ENCODE data around the gene FUT3. TPM values are rescaled to one million over a fixed set of nuclear protein-coding genes. Genes with fewer than 3 reads are reported as not detected.
A peak's percentile ranks its signal among the peaks of the same experiment; 100 is the strongest.

FUT3 gene
- total and polyA plus RNA-seq, 2 experiments from 2014 or later: not detected

- no peaks in the 10 kb centered on the region for H3K9me2 ChIP-seq (ENCODE audit: insufficient read depth)
- no peak overlapping the region for H3K4me2 ChIP-seq (ENCODE audit: unreplicated experiment)
- no peak overlapping the region for H3K9ac ChIP-seq
- H3K27me3 ChIP-seq (replicated peaks; ENCODE audit: insufficient read depth): no peaks in the 10 kb centered on the region
- in situ Hi-C loops (cut with MboI): loop anchor here (5.0 kb wide), 1 partner anchor 92 kb away; no protein-coding TSS in a partner anchor
- H3K27ac ChIP-seq: no peak overlapping the region
- H2AFZ ChIP-seq: no peak overlapping the region
- TF ChIP-seq EZH2phosphoT487 (IDR thresholded peaks at IDR 0.05; ENCODE audit: insufficient read depth, low read depth) (no peak), EZH2 (IDR thresholded peaks at IDR 0.05; ENCODE audit: insufficient read depth, poor library complexity, severe bottlenecking) (no peak)
- 46% methylated on average over 27 to 28 of the region's 28 CpGs for WGBS, 2 experiments (ENCODE audit: low coverage in 1 of 2, low lambda C conversion rate in 2 of 2, missing lambda C conversion rate in 2 of 2)
- peaks cover 18% of the 10 kb centered on the region for H3K79me2 ChIP-seq (ENCODE audit: insufficient read depth)
- no peaks in the 10 kb centered on the region for H3K9me3 ChIP-seq (ENCODE audit: low read depth)
- no peaks in the 10 kb centered on the region for H4K20me1 ChIP-seq (ENCODE audit: insufficient read depth)
- DNase-seq: no peak
- no peaks in the 10 kb centered on the region for H3K4me1 ChIP-seq (ENCODE audit: insufficient read depth)
- no peak overlapping the region for H3K4me3 ChIP-seq
- no peaks in the 10 kb centered on the region for H3F3A ChIP-seq (ENCODE audit: insufficient read depth)
- no peaks in the 10 kb centered on the region for H3K36me3 ChIP-seq (ENCODE audit: low read depth)
Measured at GRCh38 chr19:5893907-5894703, 42.9 kb upstream of the FUT3 start.

GRCh38 chr19:5893296-5893903 is 42.2 kb upstream of the FUT3 start:
- no peak overlapping the region for H3K4me3 ChIP-seq
- no peaks in the 10 kb centered on the region for H3K4me1 ChIP-seq (ENCODE audit: insufficient read depth)
- H3K9ac ChIP-seq: no peak overlapping the region
- 38 to 41% methylated on average over 13 of the region's 13 CpGs for WGBS, 2 experiments (ENCODE audit: low coverage in 1 of 2, low lambda C conversion rate in 2 of 2, missing lambda C conversion rate in 2 of 2)
- no peaks in the 10 kb centered on the region for H3F3A ChIP-seq (ENCODE audit: insufficient read depth)
- no peaks in the 10 kb centered on the region for H3K9me2 ChIP-seq (ENCODE audit: insufficient read depth)
- H3K27me3 ChIP-seq (replicated peaks; ENCODE audit: insufficient read depth): no peaks in the 10 kb centered on the region
- H3K36me3 ChIP-seq (ENCODE audit: low read depth): no peaks in the 10 kb centered on the region
- no peaks in the 10 kb centered on the region for H3K9me3 ChIP-seq (ENCODE audit: low read depth)
- no peak overlapping the region for H2AFZ ChIP-seq
- TF ChIP-seq EZH2 (IDR thresholded peaks at IDR 0.05; ENCODE audit: insufficient read depth, poor library complexity, severe bottlenecking) (no peak), EZH2phosphoT487 (IDR thresholded peaks at IDR 0.05; ENCODE audit: insufficient read depth, low read depth) (no peak)
- in situ Hi-C loops (cut with MboI): loop anchor here (5.0 kb wide), 1 partner anchor 91 kb away; no protein-coding TSS in a partner anchor
- no peaks in the 10 kb centered on the region for H4K20me1 ChIP-seq (ENCODE audit: insufficient read depth)
- peaks cover 11% of the 10 kb centered on the region for H3K79me2 ChIP-seq (ENCODE audit: insufficient read depth)
- H3K4me2 ChIP-seq (ENCODE audit: unreplicated experiment): no peak overlapping the region
- no peak overlapping the region for H3K27ac ChIP-seq
- DNase-seq: no peak

GRCh38 chr19:5892772-5893275 is 41.6 kb upstream of the FUT3 start:
- no peak overlapping the region for H2AFZ ChIP-seq
- no peaks in the 10 kb centered on the region for H3K27me3 ChIP-seq (replicated peaks; ENCODE audit: insufficient read depth)
- no peaks in the 10 kb centered on the region for H3K36me3 ChIP-seq (ENCODE audit: low read depth)
- H3K9ac ChIP-seq: no peak overlapping the region
- H3K27ac ChIP-seq: no peak overlapping the region
- H3K4me3 ChIP-seq: no peak overlapping the region
- no peaks in the 10 kb centered on the region for H3K9me3 ChIP-seq (ENCODE audit: low read depth)
- no peaks in the 10 kb centered on the region for H3F3A ChIP-seq (ENCODE audit: insufficient read depth)
- WGBS, 2 experiments (ENCODE audit: low coverage in 1 of 2, low lambda C conversion rate in 2 of 2, missing lambda C conversion rate in 2 of 2): 40% methylated on average over 15 of the region's 15 CpGs
- no peaks in the 10 kb centered on the region for H4K20me1 ChIP-seq (ENCODE audit: insufficient read depth)
- in situ Hi-C loops (cut with MboI): loop anchor here (5.0 kb wide), 1 partner anchor 91 kb away; no protein-coding TSS in a partner anchor
- no peaks in the 10 kb centered on the region for H3K4me1 ChIP-seq (ENCODE audit: insufficient read depth)
- peaks cover 5% of the 10 kb centered on the region for H3K79me2 ChIP-seq (ENCODE audit: insufficient read depth)
- H3K4me2 ChIP-seq (ENCODE audit: unreplicated experiment): no peak overlapping the region
- TF ChIP-seq EZH2phosphoT487 (IDR thresholded peaks at IDR 0.05; ENCODE audit: insufficient read depth, low read depth) (no peak), EZH2 (IDR thresholded peaks at IDR 0.05; ENCODE audit: insufficient read depth, poor library complexity, severe bottlenecking) (no peak)
- no peaks in the 10 kb centered on the region for H3K9me2 ChIP-seq (ENCODE audit: insufficient read depth)
- DNase-seq: no peak

GRCh38 chr19:5891938-5892771 is 40.9 kb upstream of the FUT3 start:
- no peak for TF ChIP-seq EZH2phosphoT487 (IDR thresholded peaks at IDR 0.05; ENCODE audit: insufficient read depth, low read depth)
- 11 to 12% methylated on average over 34 to 43 of the region's 48 CpGs for WGBS, 2 experiments (ENCODE audit: low coverage in 1 of 2, low lambda C conversion rate in 2 of 2, missing lambda C conversion rate in 2 of 2)
- Histone ChIP-seq H3K27me3 (replicated peaks; ENCODE audit: insufficient read depth) (no peaks in the 10 kb centered on the region), H3K9me2 (ENCODE audit: insufficient read depth) (no peaks in the 10 kb centered on the region), H2AFZ (no peak overlapping the region), H4K20me1 (ENCODE audit: insufficient read depth) (no peaks in the 10 kb centered on the region), H3K27ac (no peak overlapping the region), H3K4me1 (ENCODE audit: insufficient read depth) (no peaks in the 10 kb centered on the region), H3K36me3 (ENCODE audit: low read depth) (no peaks in the 10 kb centered on the region), H3F3A (ENCODE audit: insufficient read depth) (no peaks in the 10 kb centered on the region), H3K9ac (no peak overlapping the region), H3K4me2 (ENCODE audit: unreplicated experiment) (no peak overlapping the region), H3K4me3 (no peak overlapping the region), H3K9me3 (ENCODE audit: low read depth) (no peaks in the 10 kb centered on the region), H3K79me2 (ENCODE audit: insufficient read depth) (no peaks in the 10 kb centered on the region)
- in situ Hi-C loops (cut with MboI): loop anchor here (5.0 kb wide), 1 partner anchor 90 kb away; no protein-coding TSS in a partner anchor
- DNase-seq: peak; percentile 67

Data from GM23248 (cell line).